Vagina (tissue), 2 donors: ENCODE data around the gene REXO5.

Experiments
- POLR2A ChIP-seq, 2 donors: fragments of 450-650 bp; IDR thresholded peaks; one replicate each; pipeline ENCODE4 v1.6.1; 2017; ENCODE audit warnings: antibody characterized with exemption in 2 of 2, mild to moderate bottlenecking in 2 of 2, moderate library complexity in 2 of 2
- POLR2AphosphoS5 ChIP-seq, 2 donors: sonication (generic); formaldehyde crosslinking; IDR thresholded peaks; one replicate each; pipeline ENCODE4 v1.9.0; 2017; ENCODE audit warnings: antibody characterized with exemption in 2 of 2, mild to moderate bottlenecking in 2 of 2, low read depth in 1 of 2; ENCODE audit not compliant: insufficient read depth in 1 of 2
- TF ChIP-seq, protein P1 (sequence below), 3 experiments: fragments of 450-650 bp in 2 of 3; fragments of 200-600 bp in 1 of 3; sonication (generic) in 1 of 3; IDR thresholded peaks; one replicate each; pipeline ENCODE4 v1.5.1; 2017 to 2019; ENCODE audit warnings: antibody characterized with exemption in 3 of 3, mild to moderate bottlenecking in 2 of 3, moderate library complexity in 2 of 3

- TF ChIP-seq, protein P1, sequence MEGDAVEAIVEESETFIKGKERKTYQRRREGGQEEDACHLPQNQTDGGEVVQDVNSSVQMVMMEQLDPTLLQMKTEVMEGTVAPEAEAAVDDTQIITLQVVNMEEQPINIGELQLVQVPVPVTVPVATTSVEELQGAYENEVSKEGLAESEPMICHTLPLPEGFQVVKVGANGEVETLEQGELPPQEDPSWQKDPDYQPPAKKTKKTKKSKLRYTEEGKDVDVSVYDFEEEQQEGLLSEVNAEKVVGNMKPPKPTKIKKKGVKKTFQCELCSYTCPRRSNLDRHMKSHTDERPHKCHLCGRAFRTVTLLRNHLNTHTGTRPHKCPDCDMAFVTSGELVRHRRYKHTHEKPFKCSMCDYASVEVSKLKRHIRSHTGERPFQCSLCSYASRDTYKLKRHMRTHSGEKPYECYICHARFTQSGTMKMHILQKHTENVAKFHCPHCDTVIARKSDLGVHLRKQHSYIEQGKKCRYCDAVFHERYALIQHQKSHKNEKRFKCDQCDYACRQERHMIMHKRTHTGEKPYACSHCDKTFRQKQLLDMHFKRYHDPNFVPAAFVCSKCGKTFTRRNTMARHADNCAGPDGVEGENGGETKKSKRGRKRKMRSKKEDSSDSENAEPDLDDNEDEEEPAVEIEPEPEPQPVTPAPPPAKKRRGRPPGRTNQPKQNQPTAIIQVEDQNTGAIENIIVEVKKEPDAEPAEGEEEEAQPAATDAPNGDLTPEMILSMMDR (IDR thresholded peaks at IDR 0.05), result no peak
- TF ChIP-seq POLR2A (IDR thresholded peaks at IDR 0.05), result no peak
- TF ChIP-seq POLR2AphosphoS5 (IDR thresholded peaks at IDR 0.05; ENCODE audit: insufficient read depth in 1 of 2, low read depth in 1 of 2), result no peak
These were observed 39.7 kb downstream of the REXO5 start for GRCh38 chr16:20846030-20846429.
